COLO668 (cell line): Measurements from ENCODE around the gene WDPCP.
A peak's percentile ranks its signal among the peaks of the same experiment; 100 is the strongest.
"Not testable (repeated sequence)": the region's sequence is repeated elsewhere in the genome, so short reads cannot be mapped to it uniquely, and the experiment has no call there.

Experiments
- DNase-seq: peaks from one replicate; lab custom pipeline; 2025; ENCODE audit not compliant: unreplicated experiment; lab: John Stamatoyannopoulos, UW

The WDPCP gene

DNA sequence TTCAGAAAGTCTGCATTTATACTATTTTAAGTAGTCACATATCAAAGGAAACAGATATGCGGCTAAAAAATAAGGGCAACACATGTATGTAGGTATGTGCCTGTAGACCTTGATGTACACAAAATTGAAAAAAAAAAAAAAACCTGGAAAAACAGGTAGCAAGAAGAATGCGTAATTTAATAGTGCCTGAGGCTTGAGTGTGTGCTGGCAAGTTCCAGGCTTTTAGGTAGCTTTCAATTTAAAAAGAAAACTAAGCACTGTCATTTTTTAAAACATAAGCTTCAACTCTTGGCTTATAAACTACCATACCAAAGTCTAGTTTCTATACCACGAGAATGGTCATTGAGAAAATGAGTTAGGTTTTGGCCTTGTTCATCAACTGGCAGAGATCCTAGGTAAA is 465.4 kb downstream of the WDPCP start:
- no peak for DNase-seq

DNA sequence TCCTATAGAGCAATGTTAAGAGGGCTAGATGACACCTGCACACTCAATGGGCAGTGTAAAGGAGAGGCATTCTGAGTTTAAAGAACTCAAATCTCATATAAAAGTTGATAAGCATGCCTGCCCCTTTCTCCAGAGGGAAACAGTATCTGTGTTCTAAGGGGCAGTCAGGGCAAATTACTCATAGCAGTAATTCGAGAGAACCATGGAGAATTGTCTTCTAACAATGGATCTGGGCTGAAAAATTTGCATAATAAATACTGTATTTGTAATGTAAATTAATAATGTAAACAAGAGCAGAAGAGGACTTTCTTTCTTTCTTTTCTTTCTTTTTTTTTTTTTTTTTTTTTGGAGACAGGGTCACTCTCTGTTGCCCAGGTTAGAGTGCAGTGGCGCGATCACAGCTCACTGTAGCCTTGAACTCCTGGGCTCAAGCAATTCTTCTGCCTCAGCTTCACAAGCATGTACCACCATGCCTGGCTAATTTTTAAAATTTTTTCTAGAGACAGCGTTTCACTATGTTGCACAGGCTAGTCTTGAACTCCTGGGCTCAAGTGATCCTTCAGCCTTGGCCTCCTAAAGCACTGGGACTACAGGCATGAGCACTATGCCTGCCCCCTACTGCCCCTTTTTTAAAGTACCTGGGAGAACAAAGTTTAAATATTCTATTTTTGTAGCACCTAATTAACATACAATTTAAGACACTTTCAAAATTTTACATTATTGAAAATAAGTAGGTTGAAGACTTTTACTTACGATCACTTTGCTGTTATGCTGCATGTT is 467.0 kb downstream of the WDPCP start:
- DNase-seq: no peak

DNA sequence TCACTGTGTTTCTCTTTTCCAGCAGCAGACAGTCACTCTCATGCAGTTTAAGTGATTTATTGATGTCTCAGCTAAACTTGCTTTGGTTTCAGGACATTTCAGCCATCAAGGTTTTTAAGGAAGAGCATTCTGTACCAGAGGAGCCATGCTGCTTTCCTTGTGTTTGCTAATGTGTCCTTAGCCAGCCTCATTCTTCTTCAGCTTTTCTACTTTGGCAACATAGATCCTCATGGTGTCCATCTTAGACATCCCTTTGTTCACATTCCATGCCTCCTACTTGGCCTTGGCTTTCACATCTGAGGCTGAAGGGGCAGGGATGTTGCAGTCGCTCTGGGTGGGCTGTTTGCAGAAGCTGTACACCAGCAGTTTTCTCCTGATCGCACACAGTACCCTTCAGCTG is 469.5 kb downstream of the WDPCP start:
- DNase-seq: no peak

DNA sequence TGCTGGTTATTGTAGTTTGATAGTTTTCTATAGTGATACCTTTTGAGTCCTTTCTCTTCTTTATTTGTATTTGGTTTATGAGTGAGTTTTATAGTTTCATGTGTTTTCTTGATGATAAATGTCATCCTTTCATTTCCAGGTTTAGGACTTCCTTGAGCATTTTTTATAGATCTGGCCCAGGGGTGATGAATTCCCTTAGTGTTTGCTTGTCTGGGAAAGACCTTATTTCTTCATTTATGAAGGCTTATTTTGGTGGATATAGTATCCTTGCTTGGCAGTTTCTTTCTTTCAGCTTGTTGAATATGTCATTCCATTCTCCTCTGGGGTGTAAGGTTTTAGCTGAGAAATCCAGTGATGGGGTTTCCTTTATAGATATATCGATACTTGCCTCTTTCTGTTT is 483.8 kb downstream of the WDPCP start:
- DNase-seq: no peak

DNA sequence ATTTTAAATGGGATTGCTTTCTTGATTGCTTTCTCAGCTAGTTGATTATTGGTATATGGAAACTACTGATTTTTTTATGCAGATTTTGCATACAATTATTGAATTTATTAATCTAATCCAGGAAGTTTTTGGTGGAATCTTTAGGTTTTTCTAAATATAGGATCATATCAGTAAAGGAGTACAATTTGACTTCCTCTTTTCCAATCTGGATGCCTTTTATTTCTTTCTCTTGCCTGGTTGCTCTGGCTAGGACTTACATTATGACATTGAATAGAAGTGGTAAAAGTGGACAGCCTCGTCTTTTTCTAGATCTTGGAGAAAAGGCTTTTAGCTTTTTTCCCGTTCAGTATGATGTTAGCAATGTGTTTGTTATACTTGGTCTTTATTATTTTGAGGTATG is 486.3 kb downstream of the WDPCP start:
- DNase-seq: no peak

DNA sequence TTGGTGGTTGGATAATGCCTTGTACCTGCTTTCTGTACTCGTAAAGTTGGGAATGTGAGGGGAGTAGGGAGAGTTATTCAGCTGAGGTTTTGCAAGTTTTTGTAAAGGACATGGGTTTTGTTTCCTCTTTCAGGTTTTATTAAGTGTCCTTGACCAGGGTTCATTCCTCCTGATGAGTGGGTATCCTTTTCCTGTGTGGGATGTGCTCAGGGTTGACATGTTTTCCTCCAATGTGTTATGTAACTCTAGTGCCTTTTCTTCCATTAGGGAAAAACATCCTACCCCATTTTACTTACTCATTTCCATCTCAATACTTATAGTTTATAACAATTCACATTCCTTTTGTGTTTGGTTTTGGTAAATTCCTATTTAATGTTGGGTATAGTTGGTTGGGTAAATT is 489.2 kb downstream of the WDPCP start:
- no peak for DNase-seq

DNA sequence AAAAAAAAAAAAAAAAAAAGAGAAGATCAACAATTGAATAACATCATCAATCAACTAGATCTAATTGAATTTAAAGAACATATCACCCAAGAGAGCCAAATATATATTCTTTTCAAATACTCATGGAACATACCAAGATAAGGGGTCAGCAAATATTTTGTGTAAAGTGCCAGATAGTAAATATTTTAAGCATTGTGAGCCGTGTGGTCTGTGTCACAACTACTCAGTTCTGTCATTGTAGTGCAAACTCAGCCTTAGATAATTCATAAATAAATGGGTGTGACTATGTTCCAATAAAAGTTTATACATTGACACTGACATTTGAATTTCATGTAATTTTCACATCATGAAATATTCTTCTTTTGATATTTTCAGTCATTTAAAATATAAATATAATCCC is 491.8 kb downstream of the WDPCP start:
- DNase-seq: no peak

DNA sequence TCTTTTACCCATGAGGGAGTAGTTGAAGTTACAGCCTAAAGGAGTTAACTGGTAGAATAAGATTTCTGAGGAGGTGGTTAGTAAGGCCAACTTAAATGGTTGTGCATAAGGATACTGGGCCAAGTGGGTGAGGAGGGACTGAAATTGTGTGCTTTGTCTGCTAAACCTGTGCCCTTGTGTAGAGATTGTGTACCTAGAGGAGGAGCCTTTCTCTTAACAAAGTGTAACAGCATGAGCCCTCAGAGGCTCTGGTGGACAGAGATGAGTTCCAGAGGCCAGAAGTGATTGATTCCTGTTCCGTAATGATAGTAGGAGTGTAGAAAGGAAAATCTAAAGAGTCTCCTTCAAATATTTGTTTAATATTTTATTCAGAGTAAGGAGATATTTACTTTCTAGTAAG is 494.8 kb downstream of the WDPCP start:
- no peak for DNase-seq

DNA sequence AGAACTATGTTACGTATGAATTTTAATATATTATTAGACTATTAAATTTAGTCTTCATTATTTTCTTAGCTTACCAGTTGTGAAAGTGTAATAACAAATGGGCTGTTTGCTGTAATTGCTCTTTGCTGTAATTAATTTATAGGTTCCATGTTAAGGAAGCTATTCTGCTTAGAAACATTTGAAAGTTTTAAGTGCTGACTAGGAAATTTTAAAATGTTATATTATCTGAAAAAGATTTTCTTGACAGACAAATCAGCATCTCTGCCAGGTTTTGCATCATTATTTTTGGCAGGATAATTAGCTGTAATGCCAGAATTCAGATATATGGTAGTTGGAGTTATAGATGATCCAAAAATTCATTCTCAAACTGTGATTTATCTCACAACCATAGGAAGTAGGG is 495.4 kb downstream of the WDPCP start:
- no peak for DNase-seq

DNA sequence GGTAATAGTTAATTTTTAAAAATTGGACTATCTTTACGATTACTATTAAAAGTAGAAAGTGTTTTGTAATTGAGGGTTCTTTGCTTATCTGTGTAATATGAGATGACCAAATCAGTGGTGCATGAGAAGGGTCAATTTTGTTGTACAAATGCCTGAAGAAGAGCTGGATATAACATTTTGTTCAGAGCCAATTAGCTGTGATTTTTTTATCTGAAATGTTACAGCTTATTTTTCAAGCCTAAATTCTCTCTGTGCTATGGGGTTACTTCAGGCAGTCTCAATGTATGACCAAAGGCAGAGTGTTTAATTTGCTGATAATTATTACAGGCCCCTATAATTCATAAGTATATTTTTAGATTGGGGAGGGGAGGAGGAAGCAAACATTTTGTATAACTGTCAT is 495.9 kb downstream of the WDPCP start:
- DNase-seq: no peak

DNA sequence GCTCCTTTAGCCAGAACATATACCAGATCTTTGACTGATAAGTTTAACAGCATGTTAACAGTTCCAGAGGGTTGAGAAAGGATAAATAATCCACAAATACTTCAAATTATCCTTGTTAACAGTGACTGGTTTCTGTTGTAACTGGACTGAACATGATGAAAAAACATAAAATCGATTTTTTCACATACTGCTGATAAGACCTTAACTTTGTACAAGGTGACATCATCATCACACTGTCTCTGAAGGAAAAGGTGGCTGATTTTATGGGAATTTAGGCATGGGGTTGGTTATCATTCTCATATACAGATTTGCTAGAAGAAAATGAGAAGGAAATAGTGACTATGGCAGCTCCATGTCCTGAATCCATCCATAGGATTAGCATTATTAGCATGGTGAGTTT is 501.6 kb downstream of the WDPCP start:
- DNase-seq: no peak

DNA sequence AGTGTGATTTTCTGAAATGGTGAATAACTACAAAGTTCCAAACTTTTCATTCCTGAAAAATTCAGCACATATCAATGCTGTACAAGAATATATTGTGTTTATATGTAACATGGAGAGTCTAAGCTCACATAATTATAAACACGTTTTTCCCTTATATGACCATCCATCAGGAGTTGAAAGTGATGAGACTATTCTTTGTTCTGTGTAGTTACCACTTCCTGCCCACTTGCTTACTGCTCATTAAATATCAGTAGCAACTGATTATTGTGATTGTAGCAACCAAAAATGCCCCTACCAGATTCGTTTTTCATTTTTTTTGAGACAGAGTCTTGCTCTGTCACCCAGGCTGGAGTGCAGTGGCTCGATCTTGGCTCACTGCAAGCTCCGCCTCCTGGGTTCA is 506.9 kb downstream of the WDPCP start:
- DNase-seq: no peak

DNA sequence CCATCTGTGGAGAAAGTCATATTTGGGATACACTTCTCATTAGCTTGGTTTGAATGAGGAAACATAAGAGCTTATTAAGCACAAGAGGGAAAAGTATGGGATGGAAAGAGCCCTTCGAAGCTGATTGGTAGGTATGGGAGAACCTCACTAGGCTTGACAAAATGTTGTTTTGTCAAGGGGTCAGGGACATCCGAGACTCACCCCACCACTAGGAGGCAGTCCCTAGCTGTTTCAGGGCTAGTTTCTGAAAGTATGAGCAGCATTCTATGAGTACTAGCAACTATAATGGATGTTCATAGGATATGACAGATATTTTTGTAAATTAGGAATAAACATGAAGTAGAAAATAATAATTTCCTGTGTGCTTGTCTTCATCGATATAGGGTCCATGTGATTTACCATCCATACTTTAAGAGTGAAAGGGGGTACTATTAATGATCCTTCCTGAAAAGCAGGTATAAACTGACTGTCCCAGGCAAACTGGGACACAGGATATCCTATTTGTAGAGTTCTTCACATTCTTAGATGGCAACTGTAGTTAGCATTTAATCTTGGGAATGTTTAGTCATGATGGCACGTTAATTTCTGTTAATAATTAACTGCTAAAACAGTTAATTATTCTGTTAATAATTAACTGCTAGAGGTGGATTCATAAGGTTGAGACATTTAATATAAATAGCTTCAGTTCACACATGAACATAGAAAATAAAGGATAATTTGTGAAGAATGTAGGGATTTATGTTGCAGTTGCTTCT is 509.2 kb downstream of the WDPCP start:
- peak; percentile 27 for DNase-seq

DNA sequence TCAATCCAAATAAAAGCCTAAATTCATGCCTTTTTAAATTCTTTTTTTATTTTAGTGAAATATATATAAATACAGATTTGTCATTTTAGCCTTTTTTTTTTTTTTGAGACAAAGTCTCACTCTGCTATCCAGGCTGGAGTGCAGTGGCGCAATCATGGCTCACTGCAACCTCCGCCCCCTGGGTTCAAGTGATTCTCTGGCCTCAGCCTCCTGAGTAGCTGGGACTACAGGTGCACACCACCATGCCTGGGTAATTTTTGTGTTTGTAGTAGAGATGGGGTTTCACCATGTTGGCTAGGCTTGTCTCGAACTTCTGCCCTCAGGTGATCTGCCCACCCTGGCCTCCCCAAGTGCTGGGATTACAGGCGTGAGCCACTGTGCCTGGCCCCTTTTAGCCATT is 513.9 kb downstream of the WDPCP start:
- not testable (repeated sequence) for DNase-seq

DNA sequence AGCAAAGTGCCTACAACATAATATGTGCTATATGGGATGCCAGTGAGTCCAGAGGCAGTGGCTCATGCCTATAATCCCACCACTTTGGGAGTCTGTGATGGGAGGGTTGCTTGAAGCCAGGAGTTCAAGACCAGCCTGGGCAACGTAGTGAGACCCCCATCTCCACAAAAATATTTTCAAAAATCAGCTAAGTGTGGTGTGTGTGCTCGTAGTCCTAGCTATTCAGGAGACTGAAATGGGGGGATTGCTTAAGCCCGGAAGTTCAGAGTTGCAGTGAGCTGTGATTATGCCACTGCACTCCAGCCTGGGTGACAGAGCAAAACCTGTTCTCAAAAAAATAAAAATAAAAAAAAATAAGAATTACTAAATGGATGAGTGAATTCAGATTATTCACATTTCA is 514.3 kb downstream of the WDPCP start:
- DNase-seq: no peak

DNA sequence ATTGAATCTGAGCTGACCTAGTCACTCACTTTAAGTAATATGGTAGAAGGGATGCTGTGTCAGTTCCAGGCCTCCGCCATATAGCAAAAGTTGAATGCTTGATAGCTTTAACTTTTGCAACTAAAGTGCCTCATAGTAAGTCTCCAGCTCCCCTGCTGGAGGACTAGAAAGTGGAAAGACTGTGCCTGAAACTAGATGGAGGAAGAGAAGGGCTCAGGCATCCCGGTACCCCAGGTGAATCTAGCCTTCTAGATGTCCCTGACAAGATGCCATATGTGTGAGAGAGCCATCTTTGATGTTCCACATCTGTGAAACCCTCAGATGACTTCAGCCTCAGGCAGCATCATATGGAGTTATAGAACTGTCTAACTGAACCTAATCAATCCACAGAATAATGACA is 516.6 kb downstream of the WDPCP start:
- no peak for DNase-seq
